ENCODE results near the gene RNF222. TPM values are rescaled to one million over a fixed set of nuclear protein-coding genes. Genes with fewer than 3 reads are reported as not detected.

RNF222 gene
- total RNA-seq, 2 donors from 2014 or later = not detected

GRCh38 chr17:8393470-8394231 is 4.0 kb downstream of the RNF222 start:
- Histone ChIP-seq H3K27ac (ENCODE audit: low read depth, low read length) (no peak overlapping the region), H3K36me3 (ENCODE audit: control insufficient read depth, insufficient read depth, low read length) (no peaks in the 10 kb centered on the region), H3K4me1 (ENCODE audit: control insufficient read depth, insufficient read depth, low read length) (peaks cover 4% of the 10 kb centered on the region), H3K9me3 (ENCODE audit: control insufficient read depth, low read length) (no peaks in the 10 kb centered on the region), H3K4me3 (ENCODE audit: low read length) (no peak overlapping the region), H3K9ac (ENCODE audit: extremely low read depth, low read length, poor library complexity, severe bottlenecking) (no peak overlapping the region), H3K27me3 (ENCODE audit: control insufficient read depth, insufficient read depth, low read length, poor library complexity, severe bottlenecking) (peaks cover 18% of the 10 kb centered on the region)
- Mint-ChIP-seq H3K4me3 (no peak overlapping the region), H3K27ac (no peak overlapping the region), H3K36me3 (ENCODE audit: low read depth) (no peaks in the 10 kb centered on the region), H3K4me1 (peaks cover 9% of the 10 kb centered on the region), H3K9me3 (no peaks in the 10 kb centered on the region), H3K27me3 (ENCODE audit: insufficient read depth) (peaks cover 21% of the 10 kb centered on the region)
- no peak for TF ChIP-seq CTCF (conservative IDR thresholded peaks at IDR 0.05)
- 82 to 86% methylated on average over 6 to 8 of the region's 8 CpGs for WGBS, 2 experiments (ENCODE audit: insufficient coverage in 1 of 2, insufficient read length in 1 of 2)
- DNase-seq = no peak

- no peaks in the 10 kb centered on the region for H3K36me3 ChIP-seq (ENCODE audit: control insufficient read depth, insufficient read depth, low read length)
- Mint-ChIP-seq H3K27ac (no peak overlapping the region), H3K4me1 (peaks cover 9% of the 10 kb centered on the region), H3K27me3 (ENCODE audit: insufficient read depth) (peaks cover 17% of the 10 kb centered on the region), H3K36me3 (ENCODE audit: low read depth) (no peaks in the 10 kb centered on the region), H3K4me3 (no peak overlapping the region), H3K9me3 (no peaks in the 10 kb centered on the region)
- WGBS, 2 experiments (ENCODE audit: insufficient coverage in 1 of 2, insufficient read length in 1 of 2) = 93 to 98% methylated on average over 19 to 46 of the region's 46 CpGs
- H3K27ac ChIP-seq (ENCODE audit: low read depth, low read length) = no peak overlapping the region
- TF ChIP-seq CTCF (conservative IDR thresholded peaks at IDR 0.05) = no peak
- H3K4me1 ChIP-seq (ENCODE audit: control insufficient read depth, insufficient read depth, low read length) = peaks cover 4% of the 10 kb centered on the region
- no peak overlapping the region for H3K4me3 ChIP-seq (ENCODE audit: low read length)
- peak; percentile 58 for DNase-seq
- peaks cover 18% of the 10 kb centered on the region for H3K27me3 ChIP-seq (ENCODE audit: control insufficient read depth, insufficient read depth, low read length, poor library complexity, severe bottlenecking)
- H3K9me3 ChIP-seq (ENCODE audit: control insufficient read depth, low read length) = no peaks in the 10 kb centered on the region
- no peak overlapping the region for H3K9ac ChIP-seq (ENCODE audit: extremely low read depth, low read length, poor library complexity, severe bottlenecking)
These were observed 4.8 kb downstream of the RNF222 start for GRCh38 chr17:8392674-8393469.

GRCh38 chr17:8392274-8392673 is 5.4 kb downstream of the RNF222 start:
- no peak for TF ChIP-seq CTCF (conservative IDR thresholded peaks at IDR 0.05)
- Mint-ChIP-seq H3K36me3 (ENCODE audit: low read depth) (no peaks in the 10 kb centered on the region), H3K9me3 (no peaks in the 10 kb centered on the region), H3K4me3 (no peak overlapping the region), H3K27me3 (ENCODE audit: insufficient read depth) (peaks cover 12% of the 10 kb centered on the region), H3K27ac (no peak overlapping the region), H3K4me1 (peaks cover 11% of the 10 kb centered on the region)
- Histone ChIP-seq H3K27ac (ENCODE audit: low read depth, low read length) (no peak overlapping the region), H3K36me3 (ENCODE audit: control insufficient read depth, insufficient read depth, low read length) (no peaks in the 10 kb centered on the region), H3K9me3 (ENCODE audit: control insufficient read depth, low read length) (no peaks in the 10 kb centered on the region), H3K9ac (ENCODE audit: extremely low read depth, low read length, poor library complexity, severe bottlenecking) (no peak overlapping the region), H3K4me3 (ENCODE audit: low read length) (no peak overlapping the region), H3K4me1 (ENCODE audit: control insufficient read depth, insufficient read depth, low read length) (peaks cover 3% of the 10 kb centered on the region), H3K27me3 (ENCODE audit: control insufficient read depth, insufficient read depth, low read length, poor library complexity, severe bottlenecking) (peaks cover 13% of the 10 kb centered on the region)
- peak; percentile 72 for DNase-seq
- WGBS, 2 experiments (ENCODE audit: insufficient coverage in 1 of 2, insufficient read length in 1 of 2) = 86 to 90% methylated on average over 7 to 18 of the region's 18 CpGs
